Neural progenitor cell (in vitro differentiated cells): ENCODE results near the gene NRG2. TPM values are rescaled to one million over a fixed set of nuclear protein-coding genes. Genes with fewer than 3 reads are reported as not detected.

Experiments used
- DNase-seq: peaks from one replicate; pipeline ENCODE4 v3.0.0-alpha.2; 2016; ENCODE audit warnings: low spot score
- H2AFZ ChIP-seq: fragments of 200-600 bp; sonication (generic); replicated peaks from 2 replicates; pipeline ENCODE4 v1.6.1; 2016; ENCODE audit warnings: antibody characterized with exemption
- H3F3A ChIP-seq: fragments of 200-600 bp; sonication (generic); 2 replicates; pipeline ENCODE4 v1.6.1; 2016; ENCODE audit warnings: antibody characterized with exemption, low read depth
- H3K27ac ChIP-seq: fragments of 200-600 bp; sonication (generic); 2 replicates; pipeline ENCODE4 v1.5.1; 2016; ENCODE audit warnings: mild to moderate bottlenecking
- H3K27me3 ChIP-seq: fragments of 200-600 bp; sonication (generic); 2 replicates; pipeline ENCODE4 v1.6.1; 2016; ENCODE audit warnings: mild to moderate bottlenecking, moderate library complexity
- H3K36me3 ChIP-seq: fragments of 200-600 bp; sonication (generic); 2 replicates; pipeline ENCODE4 v1.5.1; 2016
- H3K4me1 ChIP-seq: fragments of 200-600 bp; sonication (generic); 2 replicates; pipeline ENCODE4 v1.6.1; 2016; ENCODE audit warnings: mixed run types
- H3K4me2 ChIP-seq: fragments of 200-600 bp; sonication (generic); 2 replicates; pipeline ENCODE4 v1.6.1; 2016
- H3K4me3 ChIP-seq: fragments of 200-600 bp; sonication (generic); 2 replicates; pipeline ENCODE4 v1.5.1; 2016
- H3K79me2 ChIP-seq: fragments of 200-600 bp; sonication (generic); 2 replicates; pipeline ENCODE4 v1.6.1; 2016; ENCODE audit warnings: low read depth
- H3K9ac ChIP-seq: fragments of 200-600 bp; sonication (generic); 2 replicates; pipeline ENCODE4 v1.6.1; 2016
- H3K9me3 ChIP-seq: fragments of 200-600 bp; sonication (generic); 2 replicates; pipeline ENCODE4 v1.5.1; 2016; ENCODE audit warnings: low read depth
- H4K20me1 ChIP-seq: fragments of 200-600 bp; sonication (generic); 2 replicates; pipeline ENCODE4 v1.6.1; 2016; ENCODE audit warnings: low read depth
- H3K27ac Mint-ChIP-seq: 3 replicates; pipeline ENCODE4 v1.8.0; 2021; ENCODE audit warnings: mixed read lengths
- H3K27me3 Mint-ChIP-seq: 2 replicates; pipeline ENCODE4 v1.8.0; 2022; ENCODE audit warnings: low read depth, mild to moderate bottlenecking, inconsistent platforms, moderate library complexity, mixed read lengths; ENCODE audit not compliant: insufficient read depth
- H3K36me3 Mint-ChIP-seq: 3 replicates; pipeline ENCODE4 v1.8.0; 2021; ENCODE audit warnings: mixed read lengths
- H3K4me1 Mint-ChIP-seq: 3 replicates; pipeline ENCODE4 v1.8.0; 2021; ENCODE audit warnings: mixed read lengths
- H3K4me3 Mint-ChIP-seq: 3 replicates; pipeline ENCODE4 v1.8.0; 2021; ENCODE audit warnings: mild to moderate bottlenecking, moderate library complexity, mixed read lengths
- H3K9me3 Mint-ChIP-seq: 3 replicates; pipeline ENCODE4 v1.8.0; 2020; ENCODE audit warnings: mixed read lengths
- EZH2 ChIP-seq: fragments of 200-600 bp; sonication (generic); IDR thresholded peaks from 2 replicates; pipeline ENCODE4 v1.6.1; 2017; ENCODE audit warnings: antibody characterized with exemption, mild to moderate bottlenecking, moderate library complexity
- EZH2phosphoT487 ChIP-seq: fragments of 200-600 bp; sonication (generic); IDR thresholded peaks from 2 replicates; pipeline ENCODE4 v1.6.1; 2017; ENCODE audit warnings: antibody characterized with exemption
- total RNA-seq: library from RNA; depleted of rRNA; stranded (reverse); fragments of >200 nt; gene quantifications from 2 replicates; pipeline ENCODE4 v1.2.3, GENCODE V29; 2015; ENCODE audit warnings: low replicate concordance
- TF ChIP-seq, protein P1 (sequence below): fragments of 200-600 bp; sonication (generic); IDR thresholded peaks from 2 replicates; pipeline ENCODE4 v1.5.1; 2017; ENCODE audit warnings: antibody characterized with exemption, mild to moderate bottlenecking

Gene NRG2
- total RNA-seq, 1 donor from 2014 or later = 0.13 TPM

DNA sequence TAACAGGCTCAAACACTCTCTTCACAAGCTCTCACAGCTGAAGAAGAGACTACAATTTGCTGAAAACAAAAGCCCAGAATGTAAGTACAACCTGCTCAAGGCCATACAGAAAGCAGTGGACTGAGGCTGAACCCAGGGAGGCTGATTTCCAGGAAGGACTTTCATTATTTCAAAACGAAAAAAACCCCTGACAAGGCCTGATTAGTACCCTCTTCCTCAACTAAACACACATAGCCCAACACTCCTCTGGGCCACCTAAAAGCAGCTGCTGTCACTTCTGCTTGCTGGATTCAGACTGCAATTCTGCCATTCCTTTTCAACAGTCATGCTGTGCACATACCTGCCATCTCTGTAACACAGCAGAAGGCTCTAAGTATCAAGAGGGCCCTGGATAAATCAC, 18.2 kb downstream of the NRG2 start:
- Mint-ChIP-seq H3K4me1 (peaks cover 2% of the 10 kb centered on the region), H3K4me3 (no peak overlapping the region), H3K36me3 (no peaks in the 10 kb centered on the region), H3K27ac (no peak overlapping the region), H3K27me3 (peaks cover 3% of the 10 kb centered on the region), H3K9me3 (no peaks in the 10 kb centered on the region)
- no peak overlapping the region for H3K4me3 ChIP-seq
- H3K79me2 ChIP-seq = no peaks in the 10 kb centered on the region
- H3K4me2 ChIP-seq = no peak overlapping the region
- no peaks in the 10 kb centered on the region for H4K20me1 ChIP-seq
- no peak overlapping the region for H3K27ac ChIP-seq
- peaks cover 91% of the 10 kb centered on the region for H3K27me3 ChIP-seq
- H3K36me3 ChIP-seq = no peaks in the 10 kb centered on the region
- DNase-seq = no peak
- no peak overlapping the region for H2AFZ ChIP-seq
- no peaks in the 10 kb centered on the region for H3K4me1 ChIP-seq
- H3K9me3 ChIP-seq = no peaks in the 10 kb centered on the region
- H3K9ac ChIP-seq = no peak overlapping the region
- TF ChIP-seq EZH2phosphoT487 (no peak), EZH2 (no peak)
- TF ChIP-seq, protein P1, sequence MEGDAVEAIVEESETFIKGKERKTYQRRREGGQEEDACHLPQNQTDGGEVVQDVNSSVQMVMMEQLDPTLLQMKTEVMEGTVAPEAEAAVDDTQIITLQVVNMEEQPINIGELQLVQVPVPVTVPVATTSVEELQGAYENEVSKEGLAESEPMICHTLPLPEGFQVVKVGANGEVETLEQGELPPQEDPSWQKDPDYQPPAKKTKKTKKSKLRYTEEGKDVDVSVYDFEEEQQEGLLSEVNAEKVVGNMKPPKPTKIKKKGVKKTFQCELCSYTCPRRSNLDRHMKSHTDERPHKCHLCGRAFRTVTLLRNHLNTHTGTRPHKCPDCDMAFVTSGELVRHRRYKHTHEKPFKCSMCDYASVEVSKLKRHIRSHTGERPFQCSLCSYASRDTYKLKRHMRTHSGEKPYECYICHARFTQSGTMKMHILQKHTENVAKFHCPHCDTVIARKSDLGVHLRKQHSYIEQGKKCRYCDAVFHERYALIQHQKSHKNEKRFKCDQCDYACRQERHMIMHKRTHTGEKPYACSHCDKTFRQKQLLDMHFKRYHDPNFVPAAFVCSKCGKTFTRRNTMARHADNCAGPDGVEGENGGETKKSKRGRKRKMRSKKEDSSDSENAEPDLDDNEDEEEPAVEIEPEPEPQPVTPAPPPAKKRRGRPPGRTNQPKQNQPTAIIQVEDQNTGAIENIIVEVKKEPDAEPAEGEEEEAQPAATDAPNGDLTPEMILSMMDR = no peak
- no peaks in the 10 kb centered on the region for H3F3A ChIP-seq

DNA sequence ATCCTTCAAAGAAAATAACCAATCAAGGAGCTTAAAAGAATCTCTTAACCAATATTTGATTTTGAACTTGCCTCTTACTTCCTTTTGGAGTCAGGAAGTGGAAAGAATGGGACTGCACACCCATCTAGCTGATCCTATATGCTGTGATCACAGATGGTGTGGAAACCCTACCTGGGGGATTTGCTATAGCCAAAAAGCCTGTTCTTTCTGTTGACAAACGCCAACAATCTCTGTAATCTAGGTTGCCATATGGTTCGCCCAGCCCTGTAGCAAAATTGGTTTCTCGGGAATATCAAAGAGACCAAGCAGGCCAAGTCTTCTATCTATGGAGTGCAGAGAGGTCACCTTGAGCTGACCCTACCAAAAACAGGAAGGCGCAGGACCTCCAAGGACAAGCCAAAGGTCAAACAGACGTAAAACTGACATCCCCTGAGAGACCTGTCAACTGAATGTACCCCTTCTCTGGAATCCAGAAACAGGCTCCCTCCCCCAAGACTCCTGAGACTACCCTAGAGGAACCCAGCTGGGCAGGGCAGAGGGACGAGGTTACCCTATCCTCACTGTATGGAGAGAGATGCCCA, 19.4 kb downstream of the NRG2 start:
- Mint-ChIP-seq H3K4me1 (peaks cover 2% of the 10 kb centered on the region), H3K36me3 (no peaks in the 10 kb centered on the region), H3K9me3 (no peaks in the 10 kb centered on the region), H3K27ac (no peak overlapping the region), H3K4me3 (no peak overlapping the region), H3K27me3 (no peaks in the 10 kb centered on the region)
- H3K27me3 ChIP-seq = peaks cover 91% of the 10 kb centered on the region
- H4K20me1 ChIP-seq = no peaks in the 10 kb centered on the region
- H3K9ac ChIP-seq = no peak overlapping the region
- no peaks in the 10 kb centered on the region for H3K79me2 ChIP-seq
- no peak overlapping the region for H3K4me2 ChIP-seq
- H3K9me3 ChIP-seq = no peaks in the 10 kb centered on the region
- no peak for DNase-seq
- no peaks in the 10 kb centered on the region for H3K4me1 ChIP-seq
- TF ChIP-seq, protein P1 = no peak
- TF ChIP-seq EZH2phosphoT487 = no peak
- TF ChIP-seq EZH2 = no peak
- no peaks in the 10 kb centered on the region for H3K36me3 ChIP-seq
- no peak overlapping the region for H3K4me3 ChIP-seq
- H3F3A ChIP-seq = no peaks in the 10 kb centered on the region
- H3K27ac ChIP-seq = no peak overlapping the region
- no peak overlapping the region for H2AFZ ChIP-seq

DNA sequence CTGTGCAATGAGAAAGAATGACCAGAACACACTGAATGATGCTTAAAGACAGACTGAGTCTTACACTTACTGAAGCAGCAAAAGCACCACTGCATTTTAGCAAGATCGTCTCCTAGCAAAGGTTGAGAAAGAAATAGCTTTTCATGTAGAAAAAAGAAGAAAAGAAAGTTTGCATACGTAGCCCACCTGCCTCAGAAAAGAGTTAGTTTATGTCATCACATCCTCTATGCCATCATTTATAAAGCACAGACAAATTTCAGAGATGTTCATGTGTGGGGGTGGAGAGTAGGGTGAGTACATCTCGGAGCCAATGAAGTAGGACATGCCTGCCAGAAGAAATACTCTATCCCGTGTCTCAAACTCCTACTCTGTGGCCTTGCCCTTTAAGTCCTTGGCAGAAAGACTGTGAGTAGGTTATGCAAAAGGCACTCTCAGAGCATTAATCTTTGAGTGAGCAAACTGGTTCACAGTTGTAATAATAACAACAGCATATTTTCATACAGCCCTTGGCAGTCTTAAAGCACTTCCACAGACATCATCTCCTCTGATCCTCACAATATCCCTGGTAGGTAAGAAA, 22.4 kb downstream of the NRG2 start:
- H3K27me3 ChIP-seq = peaks cover 97% of the 10 kb centered on the region
- DNase-seq = no peak
- H3K9ac ChIP-seq = no peak overlapping the region
- no peaks in the 10 kb centered on the region for H4K20me1 ChIP-seq
- H3K36me3 ChIP-seq = no peaks in the 10 kb centered on the region
- Mint-ChIP-seq H3K27me3 (no peaks in the 10 kb centered on the region), H3K4me3 (no peak overlapping the region), H3K4me1 (peaks cover under 1% of the 10 kb centered on the region), H3K27ac (no peak overlapping the region), H3K36me3 (no peaks in the 10 kb centered on the region), H3K9me3 (no peaks in the 10 kb centered on the region)
- no peaks in the 10 kb centered on the region for H3K4me1 ChIP-seq
- H3K4me2 ChIP-seq = no peak overlapping the region
- no peaks in the 10 kb centered on the region for H3F3A ChIP-seq
- H3K79me2 ChIP-seq = no peaks in the 10 kb centered on the region
- no peak overlapping the region for H3K4me3 ChIP-seq
- H2AFZ ChIP-seq = no peak overlapping the region
- H3K27ac ChIP-seq = no peak overlapping the region
- TF ChIP-seq, protein P1 = no peak
- TF ChIP-seq EZH2phosphoT487 = no peak
- TF ChIP-seq EZH2 = no peak
- no peaks in the 10 kb centered on the region for H3K9me3 ChIP-seq
